Coronary artery (tissue), 2 donors: Measurements from ENCODE around the gene ASB7.

Source experiments
- DNase-seq: peaks from one replicate; pipeline ENCODE4 v3.0.0-alpha.2; 2017; ENCODE audit warnings: low spot score
- H3K27ac ChIP-seq, 2 donors: fragments of 200-600 bp; sonication (generic); one replicate each; pipeline ENCODE4 v1.5.1; 2016 to 2019
- H3K4me3 ChIP-seq: fragments of 200-600 bp; sonication (generic); 2 replicates; pipeline ENCODE4 v1.5.1; 2016; ENCODE audit warnings: mild to moderate bottlenecking, moderate library complexity
- CTCF ChIP-seq: fragments of 200-600 bp; sonication (generic); IDR thresholded peaks from one replicate; pipeline ENCODE4 v1.5.1; 2019; ENCODE audit warnings: antibody characterized with exemption

The ASB7 gene

DNA sequence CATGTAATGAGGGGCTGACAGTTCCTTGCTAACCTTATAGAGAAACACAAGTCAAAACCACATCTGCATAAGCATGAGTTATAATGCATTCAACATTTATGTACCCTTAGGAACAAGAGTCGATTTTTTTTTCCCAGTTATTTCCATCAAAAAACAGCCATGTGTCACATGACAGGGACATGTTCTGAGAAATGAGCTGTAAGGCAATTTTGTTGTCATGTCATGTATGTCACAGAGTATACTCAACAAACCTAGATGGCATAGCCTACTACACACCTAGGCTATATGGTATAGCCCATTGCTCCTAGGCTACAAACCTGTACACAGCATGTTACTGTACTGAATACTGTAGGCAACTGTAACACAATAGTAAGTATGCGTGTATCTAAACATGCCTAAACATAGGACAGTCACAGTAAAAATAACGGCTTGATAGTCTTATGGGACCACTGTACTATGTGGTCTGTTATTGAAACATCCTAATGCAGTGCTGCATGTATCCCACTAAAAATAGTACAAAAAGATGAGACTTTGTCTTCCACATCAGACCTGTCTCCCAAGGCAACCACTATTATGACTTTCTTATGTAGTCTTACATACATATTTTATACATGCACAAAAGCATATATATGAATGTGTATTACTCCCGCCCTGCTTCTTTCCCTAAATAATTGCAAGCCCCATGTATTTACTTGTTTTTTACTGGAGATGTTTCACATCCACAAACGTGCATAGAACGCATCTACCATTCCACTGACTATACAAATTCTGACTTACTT, 35.4 kb upstream of the ASB7 start:
- H3K4me3 ChIP-seq: no peak overlapping the region
- no peak overlapping the region for H3K27ac ChIP-seq
- no peak for DNase-seq
- TF ChIP-seq CTCF: no peak

GRCh38 chr15:100569391-100569790, 33.0 kb upstream of the ASB7 start:
- DNase-seq: no peak
- no peak overlapping the region for H3K4me3 ChIP-seq
- TF ChIP-seq CTCF: no peak
- no peak overlapping the region for H3K27ac ChIP-seq

GRCh38 chr15:100570275-100570674, 32.1 kb upstream of the ASB7 start:
- Histone ChIP-seq H3K27ac (no peak overlapping the region), H3K4me3 (no peak overlapping the region)
- no peak for DNase-seq
- no peak for TF ChIP-seq CTCF

GRCh38 chr15:100570735-100571313, 31.6 kb upstream of the ASB7 start:
- Histone ChIP-seq H3K27ac (no peak overlapping the region), H3K4me3 (no peak overlapping the region)
- no peak for TF ChIP-seq CTCF
- DNase-seq: no peak

- no peak for DNase-seq
- Histone ChIP-seq H3K27ac (no peak overlapping the region), H3K4me3 (no peak overlapping the region)
- TF ChIP-seq CTCF: no peak
These were observed 30.7 kb upstream of the ASB7 start for GRCh38 chr15:100571592-100572167.

GRCh38 chr15:100572362-100572983, 29.9 kb upstream of the ASB7 start:
- no peak overlapping the region for H3K27ac ChIP-seq
- DNase-seq: no peak

More at GRCh38 chr15:100572362-100572983, 29.9 kb upstream of the ASB7 start:
- TF ChIP-seq CTCF: no peak
- H3K4me3 ChIP-seq: no peak overlapping the region
